Stimulated activated CD4-positive, alpha-beta T cell treated with anti-CD3 and anti-CD28 coated beads, Interleukin-4, amount 100 ng/mL, for 1 hour (primary cell): ENCODE data around the gene IFITM5.
"Not testable (repeated sequence)": the region's sequence is repeated elsewhere in the genome, so short reads cannot be mapped to it uniquely, and the experiment has no call there.

Source experiments
- DNase-seq: peaks from one replicate; pipeline ENCODE4 v3.0.0-alpha.2; 2020

IFITM5 gene

DNA sequence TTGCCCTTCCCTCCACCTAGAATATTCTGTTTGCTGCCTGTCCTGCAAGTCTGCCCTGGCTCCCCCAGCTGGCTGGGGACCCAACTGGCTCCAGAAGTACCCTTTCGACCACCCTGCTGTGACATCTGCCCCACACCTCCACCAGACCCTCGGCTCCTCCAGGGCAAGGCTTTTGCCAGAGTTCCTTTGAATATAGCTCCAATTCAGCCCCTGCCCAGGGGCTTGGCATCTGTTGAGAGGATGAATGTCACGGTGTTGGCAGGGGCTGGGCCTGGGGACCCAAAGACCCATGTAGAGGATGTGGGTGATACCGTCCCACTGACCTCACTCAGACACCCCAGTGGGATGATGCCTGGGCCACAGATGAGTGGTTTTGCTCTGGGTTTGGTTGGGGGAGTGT is 17.2 kb downstream of the IFITM5 start:
- DNase-seq = no peak

DNA sequence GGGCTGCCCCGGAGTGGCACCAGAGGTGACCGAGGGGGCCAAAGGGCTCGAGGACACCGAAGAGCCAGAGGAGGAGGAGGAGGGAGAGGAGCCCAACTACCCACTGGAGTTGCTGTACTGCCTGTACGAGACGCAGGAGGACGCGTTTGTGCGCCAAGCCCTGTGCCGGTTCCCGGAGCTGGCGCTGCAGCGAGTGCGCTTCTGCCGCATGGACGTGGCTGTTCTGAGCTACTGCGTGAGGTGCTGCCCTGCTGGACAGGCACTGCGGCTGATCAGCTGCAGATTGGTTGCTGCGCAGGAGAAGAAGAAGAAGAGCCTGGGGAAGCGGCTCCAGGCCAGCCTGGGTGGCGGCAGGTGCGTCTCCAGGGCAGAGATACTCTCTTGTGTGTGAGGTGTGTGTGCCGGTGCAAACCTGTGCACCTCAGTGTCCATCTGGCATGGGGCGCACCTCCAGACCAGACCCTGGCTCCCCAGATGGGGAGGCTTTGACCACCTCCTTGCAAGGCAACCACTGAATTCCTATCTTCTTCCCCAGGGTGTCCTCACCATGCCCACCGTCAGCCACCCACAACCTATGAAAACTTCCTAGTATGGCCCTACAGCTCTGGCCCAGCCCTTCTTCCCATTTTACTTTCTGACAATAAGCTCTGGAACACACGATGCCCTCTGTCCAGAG is 17.7 kb downstream of the IFITM5 start:
- no peak for DNase-seq

DNA sequence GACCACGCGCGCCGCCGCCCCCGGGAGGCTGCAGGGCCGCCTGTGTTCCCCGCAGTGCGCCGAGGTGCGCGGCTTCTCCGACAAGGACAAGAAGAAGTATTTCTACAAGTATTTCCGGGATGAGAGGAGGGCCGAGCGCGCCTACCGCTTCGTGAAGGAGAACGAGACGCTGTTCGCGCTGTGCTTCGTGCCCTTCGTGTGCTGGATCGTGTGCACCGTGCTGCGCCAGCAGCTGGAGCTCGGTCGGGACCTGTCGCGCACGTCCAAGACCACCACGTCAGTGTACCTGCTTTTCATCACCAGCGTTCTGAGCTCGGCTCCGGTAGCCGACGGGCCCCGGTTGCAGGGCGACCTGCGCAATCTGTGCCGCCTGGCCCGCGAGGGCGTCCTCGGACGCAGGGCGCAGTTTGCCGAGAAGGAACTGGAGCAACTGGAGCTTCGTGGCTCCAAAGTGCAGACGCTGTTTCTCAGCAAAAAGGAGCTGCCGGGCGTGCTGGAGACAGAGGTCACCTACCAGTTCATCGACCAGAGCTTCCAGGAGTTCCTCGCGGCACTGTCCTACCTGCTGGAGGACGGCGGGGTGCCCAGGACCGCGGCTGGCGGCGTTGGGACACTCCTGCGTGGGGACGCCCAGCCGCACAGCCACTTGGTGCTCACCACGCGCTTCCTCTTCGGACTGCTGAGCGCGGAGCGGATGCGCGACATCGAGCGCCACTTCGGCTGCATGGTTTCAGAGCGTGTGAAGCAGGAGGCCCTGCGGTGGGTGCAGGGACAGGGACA is 18.4 kb downstream of the IFITM5 start:
- peak; percentile 49 for DNase-seq

DNA sequence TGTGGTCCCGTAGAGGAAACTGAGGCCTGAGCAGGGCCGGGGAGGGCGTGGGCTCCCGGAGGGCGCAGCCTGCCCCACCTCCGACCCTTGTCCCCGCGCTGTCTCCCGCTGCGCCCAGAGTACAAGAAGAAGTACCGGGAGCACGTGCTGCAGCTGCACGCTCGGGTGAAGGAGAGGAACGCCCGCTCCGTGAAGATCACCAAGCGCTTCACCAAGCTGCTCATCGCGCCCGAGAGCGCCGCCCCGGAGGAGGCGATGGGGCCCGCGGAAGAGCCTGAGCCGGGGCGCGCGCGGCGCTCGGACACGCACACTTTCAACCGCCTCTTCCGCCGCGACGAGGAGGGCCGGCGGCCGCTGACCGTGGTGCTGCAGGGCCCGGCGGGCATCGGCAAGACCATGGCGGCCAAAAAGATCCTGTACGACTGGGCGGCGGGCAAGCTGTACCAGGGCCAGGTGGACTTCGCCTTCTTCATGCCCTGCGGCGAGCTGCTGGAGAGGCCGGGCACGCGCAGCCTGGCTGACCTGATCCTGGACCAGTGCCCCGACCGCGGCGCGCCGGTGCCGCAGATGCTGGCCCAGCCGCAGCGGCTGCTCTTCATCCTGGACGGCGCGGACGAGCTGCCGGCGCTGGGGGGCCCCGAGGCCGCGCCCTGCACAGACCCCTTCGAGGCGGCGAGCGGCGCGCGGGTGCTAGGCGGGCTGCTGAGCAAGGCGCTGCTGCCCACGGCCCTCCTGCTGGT is 19.2 kb downstream of the IFITM5 start:
- peak; percentile 62 for DNase-seq

DNA sequence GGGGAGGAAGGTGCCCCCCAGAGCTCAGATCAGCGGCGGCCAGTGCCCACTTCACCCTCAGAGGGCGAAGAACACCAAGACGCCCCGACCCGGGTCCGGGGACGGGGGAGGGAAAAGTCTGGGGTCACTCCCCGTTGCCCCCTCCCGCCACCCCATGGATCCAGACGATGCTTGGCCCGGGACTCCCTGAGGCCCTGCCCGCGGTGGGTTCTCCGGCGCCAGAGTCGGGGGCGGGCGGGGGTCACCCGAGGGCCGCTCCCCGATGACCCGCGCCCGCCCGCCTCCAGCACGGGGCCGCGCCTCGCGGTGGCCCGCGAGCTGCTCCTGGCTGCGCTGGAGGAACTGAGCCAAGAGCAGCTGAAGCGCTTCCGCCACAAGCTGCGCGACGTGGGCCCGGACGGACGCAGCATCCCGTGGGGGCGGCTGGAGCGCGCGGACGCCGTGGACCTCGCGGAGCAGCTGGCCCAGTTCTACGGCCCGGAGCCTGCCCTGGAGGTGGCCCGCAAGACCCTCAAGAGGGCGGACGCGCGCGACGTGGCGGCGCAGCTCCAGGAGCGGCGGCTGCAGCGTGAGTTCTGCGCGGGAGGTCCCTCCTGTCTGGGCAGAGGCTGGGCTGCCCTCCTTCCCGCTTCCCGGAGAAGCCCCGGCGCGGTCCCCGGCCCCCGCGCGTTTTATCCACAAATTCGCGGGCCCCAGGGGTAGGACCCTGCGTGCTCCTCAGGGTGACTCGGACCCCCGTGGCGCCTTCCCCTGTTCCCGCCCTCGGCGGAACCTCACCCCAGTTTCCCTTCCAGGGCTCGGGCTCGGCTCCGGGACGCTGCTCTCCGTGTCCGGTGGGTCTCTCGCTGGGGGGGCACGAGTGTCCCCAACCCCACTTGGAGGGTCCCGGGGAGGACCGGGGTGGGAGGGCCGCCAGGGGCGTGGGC is 20.0 kb downstream of the IFITM5 start:
- DNase-seq = no peak

DNA sequence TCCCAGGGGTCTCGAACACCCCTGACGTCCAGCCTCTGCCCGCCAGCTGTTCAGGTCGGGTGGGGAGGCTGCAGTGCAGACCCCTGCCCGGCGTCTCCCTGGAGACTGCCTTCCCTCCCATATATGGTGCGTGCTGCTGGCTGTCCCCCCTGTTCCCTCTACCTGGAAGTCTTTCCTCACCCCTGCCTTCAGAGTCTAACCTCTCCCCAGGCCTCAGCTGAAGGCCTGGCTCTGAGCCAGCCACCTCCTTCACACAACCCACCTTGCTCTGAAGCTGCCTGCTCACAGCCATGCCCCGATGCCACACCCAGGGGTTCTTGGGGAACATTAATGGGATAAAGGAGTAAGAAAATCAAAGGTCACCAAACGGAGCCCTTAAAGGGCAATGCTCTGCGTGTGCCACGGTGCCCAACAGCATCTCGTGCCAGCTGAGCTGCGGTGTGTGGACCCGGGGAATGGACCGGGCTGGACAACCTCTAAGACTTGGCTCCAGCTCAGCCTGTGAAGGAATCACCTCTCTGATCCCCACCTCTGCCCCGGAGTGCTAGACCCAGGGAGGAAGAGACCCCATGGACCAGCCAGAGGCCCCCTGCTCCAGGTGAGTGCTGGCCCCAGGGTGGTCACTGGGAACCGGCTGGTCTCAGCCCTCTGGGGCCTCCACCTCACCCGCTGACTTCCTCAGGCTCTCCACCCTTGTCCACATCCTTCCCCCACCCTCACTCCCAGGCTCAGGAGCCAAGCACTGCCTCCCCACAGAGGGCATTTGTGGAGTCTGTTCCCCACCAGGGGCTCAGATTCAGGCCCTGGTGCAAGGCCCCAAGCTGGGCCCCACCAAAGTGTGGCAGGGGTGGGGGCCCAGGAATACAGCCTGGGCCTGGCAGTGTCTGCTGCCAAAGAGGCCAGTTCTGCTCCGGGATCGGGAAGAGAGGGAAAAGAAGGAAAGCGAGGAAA is 21.1 kb downstream of the IFITM5 start, which contains the start of gene NLRP6:
Gene NLRP6, plus strand, starts transcription at position 407 of the 951 bp plus-strand sequence. Its CDS starts 163 bp downstream, at position 570.
- DNase-seq = no peak

DNA sequence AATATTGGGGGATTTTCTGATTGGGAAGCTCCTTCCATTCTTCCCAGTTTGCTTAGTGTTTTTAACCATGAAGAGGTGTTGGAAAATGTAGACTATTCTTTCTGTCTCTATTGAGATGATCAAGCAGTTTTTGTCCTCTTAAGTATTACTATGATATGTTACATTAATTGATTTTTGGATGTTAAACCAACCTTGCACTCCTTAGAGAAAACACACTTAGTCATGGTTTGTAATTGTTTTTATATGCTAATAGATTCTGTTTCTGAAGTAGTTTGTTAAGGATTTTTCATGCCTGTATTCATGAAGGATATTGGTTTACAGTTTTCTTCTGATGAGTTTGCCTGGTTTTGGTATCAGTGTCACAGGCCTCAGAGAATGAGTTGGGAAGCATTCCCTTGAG is 23.1 kb downstream of the IFITM5 start:
- DNase-seq = no peak

DNA sequence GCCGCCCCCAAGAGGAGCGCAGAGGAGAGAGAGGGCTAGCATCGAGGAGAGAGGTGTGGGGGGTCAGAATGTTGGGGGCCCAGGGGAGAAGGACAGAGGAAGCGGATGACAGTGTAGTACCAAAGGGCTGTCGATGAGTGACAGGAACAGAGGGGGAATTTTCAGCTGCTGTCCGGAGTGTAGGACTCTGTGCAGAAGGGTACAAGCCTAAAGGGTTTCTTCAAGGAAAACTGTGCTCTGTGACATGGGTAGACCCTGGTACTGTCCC is 26.5 kb downstream of the IFITM5 start:
- no peak for DNase-seq

DNA sequence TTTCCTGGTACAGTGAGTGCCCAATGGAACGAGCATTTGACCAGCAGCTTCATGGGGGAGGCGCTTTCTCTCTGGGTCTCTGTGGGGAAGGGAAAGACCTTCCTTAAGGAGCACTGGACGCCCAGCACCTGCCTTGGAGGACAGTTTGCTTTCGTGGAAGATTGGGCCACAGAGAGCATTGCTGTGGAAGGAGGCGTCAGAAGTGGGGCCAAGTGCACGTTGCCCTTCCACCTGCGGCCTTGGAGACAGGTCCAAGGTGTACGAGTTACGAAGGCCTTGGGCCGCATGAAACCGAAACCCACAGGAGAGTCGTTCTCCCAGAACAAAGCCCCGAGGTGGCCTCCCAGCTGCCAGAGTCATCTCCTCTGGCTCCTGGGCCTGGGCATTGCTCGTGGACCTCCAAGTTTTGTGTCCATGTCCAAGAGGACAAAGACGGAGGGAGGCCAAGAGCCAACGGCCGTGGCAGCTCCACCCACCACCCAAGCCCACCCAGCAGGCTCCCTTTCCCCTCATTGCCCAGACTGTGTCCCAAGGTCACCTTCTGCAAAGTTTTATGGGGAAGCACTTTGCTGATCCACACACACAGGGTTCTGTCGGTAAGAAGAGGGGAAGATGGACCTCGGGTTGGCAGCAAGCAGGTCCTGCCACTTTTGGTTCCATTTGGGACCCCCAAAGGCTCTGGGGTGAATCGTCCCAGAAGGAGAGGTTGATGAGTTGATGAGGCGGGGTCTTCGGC is 27.0 kb downstream of the IFITM5 start:
- no peak for DNase-seq

DNA sequence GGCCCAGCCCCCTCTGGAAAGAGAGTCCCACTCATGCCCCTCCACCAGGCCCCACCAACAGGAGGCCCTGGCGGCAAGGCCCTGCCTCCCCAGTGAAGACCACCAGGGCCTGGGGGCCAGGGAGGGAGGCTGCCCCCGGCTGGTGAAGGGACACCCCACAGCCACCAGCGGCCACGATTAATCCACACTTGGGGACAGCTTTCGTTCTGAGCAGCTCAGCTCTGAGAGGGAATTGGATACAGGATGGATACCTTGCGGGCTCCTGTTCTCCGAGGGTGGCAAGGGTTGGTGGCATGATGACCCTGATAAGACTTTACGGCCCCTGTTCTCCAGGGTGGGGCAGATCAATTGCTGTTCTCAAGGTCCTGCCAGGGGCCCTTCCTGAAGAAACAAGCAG is 28.0 kb downstream of the IFITM5 start:
- no peak for DNase-seq

DNA sequence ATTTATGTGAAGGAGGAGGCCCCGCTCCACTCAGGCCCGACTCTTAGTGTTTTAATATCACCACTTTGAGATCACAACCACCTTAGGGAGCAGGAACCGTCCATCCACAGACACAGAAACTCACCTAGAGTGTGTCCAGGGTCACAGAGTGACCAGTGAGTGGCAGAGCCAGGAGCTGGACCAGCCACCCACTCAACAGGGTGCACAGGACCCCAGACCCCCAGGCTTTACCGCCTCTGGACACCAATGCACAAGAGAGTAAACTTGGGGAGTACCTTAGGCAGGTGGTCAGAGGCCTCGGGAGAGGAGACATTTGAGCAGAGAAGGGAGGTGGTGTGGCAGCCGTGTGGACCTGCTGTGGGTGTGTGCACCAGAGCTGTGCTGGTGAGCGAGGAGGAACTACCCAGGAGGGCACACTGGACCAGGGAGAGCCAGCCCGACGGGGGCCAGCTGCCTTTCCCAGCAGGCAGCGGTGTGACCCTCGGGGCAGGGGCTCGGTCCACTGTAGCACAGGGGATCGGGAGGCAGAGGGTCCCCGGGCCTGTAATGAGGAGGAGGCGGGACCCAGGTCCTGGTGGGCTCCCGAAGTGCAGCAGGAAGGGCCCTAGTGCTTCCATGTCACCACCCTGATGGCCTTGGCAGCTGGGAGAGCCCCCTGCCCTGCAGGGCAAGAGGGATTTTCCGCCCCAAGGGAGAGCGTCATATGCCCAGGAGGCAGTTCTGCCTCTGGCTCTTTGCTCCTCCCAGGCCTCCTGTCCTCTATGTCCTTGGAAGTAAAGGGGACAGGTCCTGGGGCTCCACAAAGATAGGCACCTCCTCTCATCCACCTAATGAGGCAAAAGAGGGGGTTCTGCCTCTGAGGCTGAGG is 28.6 kb downstream of the IFITM5 start:
- no peak for DNase-seq

DNA sequence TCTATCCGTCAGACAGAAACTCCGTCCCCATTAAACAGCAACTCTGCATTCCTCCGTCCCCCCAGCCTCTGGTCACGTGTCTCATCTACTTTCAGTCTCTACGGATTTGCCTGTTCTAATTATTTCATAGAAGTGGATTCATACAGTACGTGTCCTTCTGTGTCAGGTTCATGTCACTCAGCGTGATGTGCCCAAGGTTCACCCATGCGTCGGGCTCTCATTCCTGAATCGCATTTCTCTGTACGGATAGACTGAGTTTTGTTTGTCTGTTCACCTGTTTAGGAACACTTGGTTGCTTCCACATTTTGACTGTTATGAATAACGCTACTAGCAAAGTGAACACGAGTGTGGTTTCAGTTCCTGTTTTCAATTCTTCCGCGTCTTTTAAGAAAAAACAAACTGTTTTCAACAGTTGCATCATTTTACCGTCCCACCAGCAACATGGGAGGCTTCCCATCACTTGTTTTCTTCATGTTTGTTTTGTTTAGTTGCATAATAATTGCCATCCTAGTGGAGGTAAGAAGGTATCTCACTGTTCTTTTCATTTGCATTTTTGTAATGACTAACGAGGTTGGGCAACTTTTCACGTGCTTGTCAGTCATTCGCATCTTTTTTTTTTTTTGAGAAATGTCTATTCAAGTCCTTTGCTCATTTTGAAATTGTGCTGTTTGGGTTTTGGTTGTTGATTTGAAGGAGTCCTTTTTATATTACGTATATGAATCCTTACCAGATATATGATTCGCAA is 30.0 kb downstream of the IFITM5 start:
- peak; percentile 40 for DNase-seq

DNA sequence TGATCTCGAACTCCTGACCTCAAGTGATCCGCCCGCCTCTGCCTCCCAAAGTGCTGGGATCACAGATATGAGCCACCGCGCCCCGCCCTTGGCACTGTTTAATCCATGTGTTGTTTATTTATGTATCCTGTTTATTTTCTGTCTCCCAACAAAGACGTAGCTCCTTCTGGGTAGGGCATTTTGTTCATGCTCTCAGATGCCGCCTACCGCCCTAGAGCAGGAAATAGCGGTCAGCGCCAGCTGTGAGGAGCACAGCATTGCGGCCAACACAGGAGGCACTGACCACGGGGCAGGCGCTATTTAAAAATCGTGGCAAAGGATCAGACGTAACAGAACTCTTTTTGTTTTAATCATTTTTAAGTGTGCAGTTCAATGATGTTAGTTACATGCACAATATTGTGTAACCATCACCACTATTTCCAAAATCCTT is 30.6 kb downstream of the IFITM5 start:
- DNase-seq = not testable (repeated sequence)

DNA sequence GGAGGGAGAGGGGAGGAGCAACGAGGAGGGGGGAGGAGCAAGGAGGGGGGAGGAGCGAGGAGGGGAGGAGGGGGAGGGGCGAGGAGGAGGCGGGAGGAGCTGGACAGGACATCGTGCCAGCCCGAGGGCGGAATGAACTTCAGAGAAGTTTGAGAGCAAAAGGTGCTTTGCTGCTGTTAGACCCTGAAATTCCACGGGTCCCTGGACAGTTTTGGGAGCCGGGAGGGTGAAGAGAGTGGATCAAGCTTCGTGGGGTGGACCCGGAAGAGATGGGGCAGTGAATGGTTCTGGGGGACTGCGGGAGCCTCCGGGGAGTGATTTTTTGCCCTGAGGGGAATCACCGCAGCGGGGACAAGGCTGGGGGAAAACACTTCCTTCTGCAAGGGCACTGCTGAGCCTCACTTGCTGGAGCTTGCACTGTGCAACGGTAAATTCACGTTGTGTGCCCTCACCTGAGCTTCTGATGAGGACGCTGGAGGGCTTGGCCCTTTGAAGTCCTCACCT is 31.8 kb downstream of the IFITM5 start:
- peak; percentile 59 for DNase-seq

DNA sequence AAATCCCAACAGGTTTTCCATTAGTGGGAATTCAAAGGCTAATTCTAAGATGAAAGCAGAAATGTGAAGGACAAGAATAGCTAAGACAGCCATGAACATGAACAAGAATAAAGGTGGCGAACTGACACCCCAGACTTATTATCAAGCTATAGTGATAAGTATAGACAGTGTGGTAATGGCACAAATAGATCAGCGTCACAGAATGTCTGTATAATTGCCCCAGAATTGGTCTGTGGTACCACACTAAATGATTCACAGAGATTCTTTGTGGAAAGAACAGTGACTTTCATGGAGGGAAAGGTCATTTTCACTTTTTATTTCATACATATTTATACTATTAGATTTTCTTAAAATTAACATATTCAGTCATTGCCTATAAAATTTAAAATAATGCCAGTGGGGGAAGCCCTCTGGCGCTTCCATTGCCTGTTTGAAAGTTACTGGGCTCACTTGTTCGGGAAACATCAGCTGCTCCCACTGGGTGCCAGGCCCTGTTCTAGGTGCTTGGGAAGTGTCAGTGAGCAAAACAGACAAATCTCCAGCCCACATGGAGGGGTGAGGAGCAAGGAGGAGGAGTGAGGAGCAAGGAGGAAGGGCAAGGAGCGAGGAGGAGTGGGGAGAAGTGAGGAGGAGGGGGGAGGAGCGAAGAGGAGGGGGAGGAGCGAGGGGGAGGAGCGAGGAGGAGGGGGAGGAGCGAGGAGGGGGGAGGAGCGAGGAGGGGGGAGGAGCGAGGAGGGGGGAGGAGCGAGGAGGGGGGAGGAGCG is 32.5 kb downstream of the IFITM5 start:
- DNase-seq = peak; percentile 26

DNA sequence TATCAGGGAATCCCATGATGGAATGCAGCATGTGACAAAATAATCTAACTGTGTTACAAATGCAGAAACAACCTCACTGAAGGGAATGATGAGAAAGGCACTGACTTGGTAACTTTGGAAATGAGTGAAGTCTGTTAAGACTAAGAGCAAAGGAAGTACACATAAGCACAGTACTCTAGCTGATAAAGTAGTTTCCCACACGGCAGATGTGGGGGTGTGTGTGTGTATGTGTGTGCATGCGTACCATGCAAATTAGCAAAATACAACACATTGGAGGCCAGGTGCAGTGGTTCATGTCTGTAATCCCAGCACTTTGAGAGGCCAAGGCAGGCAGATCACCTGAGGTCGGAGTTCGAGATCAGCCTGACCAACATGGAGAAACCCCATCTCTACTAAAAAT is 37.7 kb downstream of the IFITM5 start:
- no peak for DNase-seq

DNA sequence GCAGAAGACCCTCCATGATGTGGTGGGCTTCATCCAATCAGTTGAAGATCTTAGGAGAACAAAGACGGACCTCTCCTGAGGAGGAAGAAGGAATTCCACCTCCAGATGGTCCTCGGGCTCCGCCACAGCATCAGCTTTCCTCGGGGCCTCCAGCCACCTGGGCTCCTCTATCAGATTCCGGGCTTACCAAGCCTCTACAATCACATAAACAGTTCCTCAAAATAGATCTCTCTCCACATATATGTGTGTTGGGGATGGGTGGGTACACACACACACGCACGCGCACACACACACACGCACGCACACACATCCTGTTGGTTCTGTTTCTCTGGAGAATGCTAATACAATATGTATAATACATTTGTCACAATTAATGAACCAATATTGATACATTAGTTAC is 39.9 kb downstream of the IFITM5 start:
- DNase-seq = no peak
